NCI-H2107 (cell line): ENCODE data around the gene SLC50A1.
"Not testable (repeated sequence)": the region's sequence is repeated elsewhere in the genome, so short reads cannot be mapped to it uniquely, and the experiment has no call there.

ENCODE experiments used
- DNase-seq: peaks from one replicate; lab custom pipeline; 2025; lab: John Stamatoyannopoulos, UW

SLC50A1 gene

GRCh38 chr1:155116113-155116764, 19.4 kb upstream of the SLC50A1 start:
- DNase-seq, result no peak

GRCh38 chr1:155117610-155118009, 18.0 kb upstream of the SLC50A1 start:
- no peak for DNase-seq

- not testable (repeated sequence) for DNase-seq
Observed at GRCh38 chr1:155118090-155118489, 17.6 kb upstream of the SLC50A1 start.

GRCh38 chr1:155120253-155120652, 15.4 kb upstream of the SLC50A1 start:
- no peak for DNase-seq

GRCh38 chr1:155121249-155121648, 14.4 kb upstream of the SLC50A1 start:
- DNase-seq, result no peak

GRCh38 chr1:155122308-155122707, 13.3 kb upstream of the SLC50A1 start:
- DNase-seq, result no peak

GRCh38 chr1:155123801-155124200, 11.9 kb upstream of the SLC50A1 start:
- DNase-seq, result no peak

GRCh38 chr1:155124503-155125463, 10.9 kb upstream of the SLC50A1 start:
- DNase-seq, result no peak

GRCh38 chr1:155125511-155125945, 10.1 kb upstream of the SLC50A1 start:
- DNase-seq, result no peak

- no peak for DNase-seq
Observed at GRCh38 chr1:155125946-155126555, 9.6 kb upstream of the SLC50A1 start.

- DNase-seq, result no peak
Observed at GRCh38 chr1:155126556-155127104, 9.0 kb upstream of the SLC50A1 start.

- DNase-seq, result no peak
Observed at GRCh38 chr1:155127105-155127966, 8.3 kb upstream of the SLC50A1 start, which contains the start of gene EFNA1. Gene EFNA1, plus strand, starts transcription at chr1:155127876. Its CDS starts 102 bp downstream, at chr1:155127978.

- no peak for DNase-seq
Observed at GRCh38 chr1:155127967-155128754, 7.5 kb upstream of the SLC50A1 start.

- DNase-seq, result no peak
Observed at GRCh38 chr1:155128755-155129473, 6.7 kb upstream of the SLC50A1 start.

- DNase-seq, result no peak
Observed at GRCh38 chr1:155130272-155131006, 5.2 kb upstream of the SLC50A1 start.

- no peak for DNase-seq
Observed at GRCh38 chr1:155131285-155131684, 4.4 kb upstream of the SLC50A1 start.

- DNase-seq, result no peak
Observed at GRCh38 chr1:155131856-155132255, 3.8 kb upstream of the SLC50A1 start.

GRCh38 chr1:155133799-155134281, 1.8 kb upstream of the SLC50A1 start:
- DNase-seq, result no peak

- DNase-seq, result no peak
Observed at GRCh38 chr1:155134322-155134721, 1.3 kb upstream of the SLC50A1 start.
